GM21529 (cell line): ENCODE data around the gene CD300E.

ENCODE experiments used
- ATAC-seq: cut with Tn5 transposase; IDR thresholded peaks from one replicate; pipeline ENCODE4 v1.9.1; 2021; ENCODE audit not compliant: unreplicated experiment

The CD300E gene

DNA sequence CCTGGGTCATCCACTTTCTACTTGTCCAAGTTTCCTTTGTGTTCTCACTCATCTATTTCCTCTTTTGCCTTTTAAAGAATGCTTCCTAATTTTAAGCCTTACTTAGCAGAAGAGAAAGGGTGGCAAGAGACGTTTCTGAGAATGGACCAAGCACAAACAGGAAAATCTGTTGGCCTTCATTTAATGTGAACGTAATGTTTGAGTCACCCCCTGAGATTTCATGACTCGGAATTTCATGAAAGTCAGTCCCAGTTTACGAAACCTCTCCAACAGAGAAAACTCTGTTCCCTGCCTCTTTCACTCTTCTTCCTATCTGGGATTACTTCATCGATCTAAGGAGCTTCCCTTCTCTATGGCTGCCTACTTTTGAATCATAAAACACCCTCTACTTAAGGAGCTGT, at the start of gene CD300E:
Gene CD300E, minus strand, starts transcription at position 46 of the 401 bp plus-strand sequence. CDS start 117 bp downstream, outside the sequence.
- ATAC-seq: no peak

- ATAC-seq: no peak
Observed at GRCh38 chr17:74671031-74671771, 47.7 kb upstream of the CD300E start.

GRCh38 chr17:74670329-74670728, 46.8 kb upstream of the CD300E start:
- ATAC-seq: no peak

DNA sequence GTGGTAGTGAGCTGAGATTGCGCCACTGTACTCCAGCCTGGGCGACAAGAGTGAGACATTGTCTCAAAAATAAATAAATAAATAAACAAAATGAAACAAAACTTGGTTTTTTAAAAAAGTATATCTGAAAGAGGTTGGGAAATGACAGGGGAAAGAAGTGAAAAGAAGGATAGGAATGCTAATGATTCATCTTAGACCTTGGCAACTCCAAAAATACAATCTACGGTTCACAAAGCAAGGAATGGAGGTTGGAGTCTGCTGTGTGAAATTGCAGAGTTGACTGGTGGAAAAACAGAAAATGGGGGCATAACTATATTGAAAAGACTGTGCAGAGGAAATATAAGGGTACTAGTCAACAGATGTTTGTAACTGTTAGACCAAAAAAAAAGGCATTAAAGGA, 40.0 kb upstream of the CD300E start:
- no peak for ATAC-seq

DNA sequence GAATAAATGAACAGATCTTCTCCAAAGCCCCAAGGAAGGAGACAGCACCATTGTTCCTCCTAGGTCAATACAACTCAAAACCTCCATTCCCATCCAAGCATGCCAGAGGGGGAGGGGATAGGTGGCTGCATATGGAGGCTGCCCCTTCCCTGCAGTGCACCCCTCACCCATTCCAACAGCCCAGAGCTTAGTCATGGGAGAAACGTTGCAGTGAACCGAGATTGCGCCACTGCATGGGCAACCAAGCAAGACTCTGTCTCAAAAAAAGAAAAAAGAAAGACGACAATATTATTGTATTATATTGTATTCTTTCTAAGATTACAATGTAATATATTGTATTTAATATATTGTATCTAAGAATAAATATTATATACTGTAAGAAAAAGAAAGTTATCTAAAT, 36.4 kb upstream of the CD300E start:
- ATAC-seq: no peak

GRCh38 chr17:74658620-74659019, 35.1 kb upstream of the CD300E start:
- no peak for ATAC-seq

DNA sequence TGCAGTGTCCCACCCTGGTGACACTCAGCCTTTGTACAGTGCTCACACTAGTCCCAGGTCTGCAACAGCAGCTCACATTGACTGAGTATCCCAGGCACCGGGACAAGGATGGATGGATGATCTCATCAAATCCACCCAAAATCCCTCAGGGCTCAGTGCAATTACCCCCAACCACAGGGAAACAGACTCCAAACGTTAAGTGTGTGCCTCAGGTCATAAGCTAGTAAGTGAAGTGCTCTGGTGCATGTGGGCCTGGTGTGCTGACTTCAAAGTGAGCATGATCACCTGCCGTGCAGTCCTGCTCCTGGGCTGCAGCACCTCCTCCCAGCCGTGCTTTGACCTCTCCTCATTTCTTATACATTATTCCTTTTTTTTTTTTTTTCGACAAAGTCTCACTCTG, 31.2 kb upstream of the CD300E start:
- no peak for ATAC-seq

- no peak for ATAC-seq
Observed at GRCh38 chr17:74652020-74652419, 28.5 kb upstream of the CD300E start.

DNA sequence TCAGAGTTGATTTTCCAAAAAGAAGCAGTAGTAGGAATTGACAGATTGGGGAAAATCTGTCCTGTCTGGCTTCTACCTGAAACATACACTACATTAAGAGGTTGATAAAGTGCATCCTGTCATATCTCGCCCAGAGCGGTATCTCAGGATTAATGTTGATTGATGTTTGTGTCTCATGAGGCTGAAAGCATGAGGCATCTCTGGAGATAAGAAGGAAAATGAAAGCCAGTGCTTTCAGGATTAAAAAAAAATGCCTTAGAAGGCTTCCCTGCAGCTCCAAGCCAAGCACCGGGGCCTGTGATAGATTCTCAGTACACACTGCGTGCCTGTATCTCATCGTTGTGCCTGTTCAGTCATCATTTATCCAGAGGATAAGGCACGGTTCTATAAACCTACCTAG, 26.4 kb upstream of the CD300E start:
- no peak for ATAC-seq

DNA sequence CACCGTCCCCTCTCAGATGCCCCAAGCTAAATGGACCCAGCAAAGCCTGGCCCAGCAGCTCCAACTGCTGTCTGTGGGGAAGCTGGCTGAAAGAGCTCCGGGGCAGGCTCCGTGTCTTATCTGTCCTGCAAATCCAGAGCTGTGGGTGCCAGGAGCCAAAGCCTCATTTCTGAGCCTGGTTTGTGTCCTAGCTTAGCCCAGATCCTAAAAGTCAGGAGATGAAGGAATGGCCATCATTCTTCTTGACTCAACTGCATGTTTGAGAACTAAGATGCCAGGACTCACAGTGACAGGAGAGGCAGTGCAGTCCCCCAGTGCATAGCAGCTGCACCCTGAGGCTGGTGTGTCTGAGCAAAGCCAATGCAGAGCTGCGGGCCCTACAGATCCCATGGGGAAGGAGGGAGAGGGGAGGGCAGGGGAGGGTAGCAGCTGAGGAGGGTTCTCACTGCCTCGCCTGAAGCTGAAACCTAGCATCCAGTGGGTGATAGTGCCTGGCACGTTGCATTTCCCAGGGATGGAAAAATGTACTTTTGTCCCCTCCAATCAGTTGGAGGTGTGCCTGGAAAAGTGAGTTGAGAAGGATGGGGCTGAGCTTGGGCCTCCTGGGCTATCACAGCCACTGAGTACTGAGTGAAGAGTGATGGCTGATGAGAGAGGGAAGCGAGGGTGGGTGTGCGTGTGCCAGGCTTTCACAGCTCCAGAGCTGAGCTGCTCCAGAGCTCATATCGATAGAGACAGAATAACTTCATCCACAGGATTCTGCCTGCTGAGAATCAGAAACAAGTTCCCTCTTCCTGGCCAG, 24.5 kb upstream of the CD300E start:
- no peak for ATAC-seq

- no peak for ATAC-seq
Observed at GRCh38 chr17:74646231-74646630, 22.7 kb upstream of the CD300E start.

DNA sequence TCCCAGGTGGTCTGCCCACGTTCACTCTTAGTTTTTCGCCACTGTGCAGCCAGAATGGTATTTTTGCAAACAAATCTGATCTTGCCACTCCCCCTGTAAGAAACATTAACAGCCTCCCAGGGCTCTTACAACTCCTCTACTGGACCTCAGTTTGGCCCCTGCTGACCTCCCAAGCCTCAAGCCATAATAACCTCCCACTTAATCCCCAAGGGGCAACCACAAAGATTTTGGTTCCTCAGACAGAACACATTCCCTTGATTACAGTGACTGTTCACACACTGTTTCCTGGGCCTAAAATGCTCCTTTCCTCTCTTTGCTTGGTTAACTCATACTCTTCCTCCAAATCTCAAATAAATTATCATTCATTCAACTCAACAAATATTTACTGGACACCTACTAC, 21.5 kb upstream of the CD300E start:
- no peak for ATAC-seq

DNA sequence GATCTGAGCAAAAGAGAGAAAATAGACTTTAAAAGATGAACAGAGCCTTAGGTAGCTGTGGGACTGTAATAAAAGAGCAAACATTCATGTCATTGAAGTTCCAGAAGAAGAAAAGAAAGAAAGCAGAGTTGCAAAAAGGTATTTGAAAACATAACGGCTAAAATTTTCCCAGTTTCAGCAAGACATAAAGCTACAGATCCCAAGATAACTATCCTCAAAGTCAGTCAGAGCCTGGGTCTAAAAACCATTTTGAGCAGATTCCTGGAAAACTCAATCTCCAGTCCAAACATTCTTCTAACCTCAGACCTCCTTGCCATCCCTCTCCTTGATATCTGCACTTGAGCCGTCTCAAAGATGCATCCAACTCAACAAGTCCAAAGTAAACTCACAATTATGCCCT, 20.9 kb upstream of the CD300E start:
- no peak for ATAC-seq

- ATAC-seq: no peak
Observed at GRCh38 chr17:74643826-74644225, 20.3 kb upstream of the CD300E start.

GRCh38 chr17:74642995-74643394, 19.5 kb upstream of the CD300E start:
- no peak for ATAC-seq

- ATAC-seq: no peak
Observed at GRCh38 chr17:74642556-74642955, 19.0 kb upstream of the CD300E start.

GRCh38 chr17:74641958-74642298, 18.4 kb upstream of the CD300E start:
- no peak for ATAC-seq

GRCh38 chr17:74641224-74641957, 17.9 kb upstream of the CD300E start:
- no peak for ATAC-seq

DNA sequence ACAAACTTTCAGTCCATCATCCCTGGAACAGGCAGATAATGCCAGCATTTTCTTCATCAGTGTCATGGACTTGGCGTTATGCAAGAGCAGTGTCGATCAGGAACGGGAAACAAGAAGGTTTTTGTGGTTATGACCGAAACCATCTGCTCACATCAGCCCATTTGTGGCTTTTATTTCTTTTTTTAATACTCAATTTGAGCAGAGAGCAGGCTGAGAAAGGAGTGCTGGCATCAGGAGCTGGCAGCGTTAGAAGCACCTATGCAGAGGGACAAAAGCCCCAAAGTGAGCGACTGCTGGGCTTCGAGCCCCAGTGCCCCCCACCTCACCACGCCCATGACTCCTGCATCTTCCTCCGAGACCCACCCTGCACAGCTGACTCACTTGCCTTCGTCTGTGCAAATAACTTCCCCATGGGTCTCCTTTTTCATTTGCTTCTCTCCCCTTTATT, 16.2 kb upstream of the CD300E start:
- ATAC-seq: peak; percentile 42

GRCh38 chr17:74637926-74638325, 14.4 kb upstream of the CD300E start:
- ATAC-seq: no peak

- no peak for ATAC-seq
Observed at GRCh38 chr17:74637265-74637664, 13.7 kb upstream of the CD300E start.
